GM19099 (cell line): ENCODE measurements around the gene SEPTIN2.

Experiments used
- POLR2A ChIP-seq: IDR thresholded peaks from 3 replicates; pipeline ENCODE4 v1.6.1; 2011; ENCODE audit warnings: low read depth; ENCODE audit not compliant: insufficient read length; ENCODE audit errors: extremely low read depth

The SEPTIN2 gene

DNA sequence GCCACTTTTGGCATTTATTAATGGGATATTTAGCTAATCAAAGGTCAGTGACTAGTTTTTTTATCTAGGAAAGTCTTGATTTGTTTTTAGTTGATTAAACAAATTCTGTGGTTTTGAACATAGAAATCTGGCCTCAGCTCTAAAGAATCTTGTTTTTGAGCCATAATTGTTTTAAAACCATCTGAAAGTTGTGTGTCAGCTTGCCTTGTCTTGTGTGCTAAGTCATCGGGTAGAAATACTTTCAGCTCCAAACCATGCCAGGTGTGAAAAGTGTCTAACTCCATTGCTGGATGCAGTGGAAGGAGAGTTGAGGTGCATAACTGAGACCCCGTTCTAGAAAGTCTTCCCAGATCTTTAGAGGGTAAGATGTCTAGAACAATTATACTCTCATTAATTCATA is 63.1 kb downstream of the SEPTIN2 start:
- no peak for TF ChIP-seq POLR2A

- TF ChIP-seq POLR2A, result no peak
Measured at GRCh38 chr2:241379481-241380480, 64.1 kb downstream of the SEPTIN2 start.

DNA sequence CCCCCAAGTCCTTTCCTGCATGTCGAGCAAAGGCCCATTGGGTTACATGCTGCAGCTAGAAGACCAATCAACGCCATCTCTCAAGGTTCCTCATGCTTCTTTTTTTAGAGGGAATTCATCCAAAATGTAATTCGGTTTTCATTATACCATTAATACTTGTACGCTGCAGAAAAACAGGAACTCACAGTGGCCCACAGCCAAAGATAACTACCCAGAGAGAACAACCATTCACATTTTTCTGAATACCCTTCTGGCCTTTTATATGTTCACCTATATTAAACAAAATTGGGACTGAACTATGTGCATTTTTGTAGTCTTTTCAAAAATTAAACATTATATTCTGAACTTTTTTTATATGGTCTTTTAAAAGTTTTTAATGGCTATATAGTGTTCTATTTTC is 66.1 kb downstream of the SEPTIN2 start:
- no peak for TF ChIP-seq POLR2A

GRCh38 chr2:241386519-241386918 is 70.8 kb downstream of the SEPTIN2 start:
- no peak for TF ChIP-seq POLR2A

- no peak for TF ChIP-seq POLR2A
Measured at GRCh38 chr2:241389697-241390096, 74.0 kb downstream of the SEPTIN2 start.

DNA sequence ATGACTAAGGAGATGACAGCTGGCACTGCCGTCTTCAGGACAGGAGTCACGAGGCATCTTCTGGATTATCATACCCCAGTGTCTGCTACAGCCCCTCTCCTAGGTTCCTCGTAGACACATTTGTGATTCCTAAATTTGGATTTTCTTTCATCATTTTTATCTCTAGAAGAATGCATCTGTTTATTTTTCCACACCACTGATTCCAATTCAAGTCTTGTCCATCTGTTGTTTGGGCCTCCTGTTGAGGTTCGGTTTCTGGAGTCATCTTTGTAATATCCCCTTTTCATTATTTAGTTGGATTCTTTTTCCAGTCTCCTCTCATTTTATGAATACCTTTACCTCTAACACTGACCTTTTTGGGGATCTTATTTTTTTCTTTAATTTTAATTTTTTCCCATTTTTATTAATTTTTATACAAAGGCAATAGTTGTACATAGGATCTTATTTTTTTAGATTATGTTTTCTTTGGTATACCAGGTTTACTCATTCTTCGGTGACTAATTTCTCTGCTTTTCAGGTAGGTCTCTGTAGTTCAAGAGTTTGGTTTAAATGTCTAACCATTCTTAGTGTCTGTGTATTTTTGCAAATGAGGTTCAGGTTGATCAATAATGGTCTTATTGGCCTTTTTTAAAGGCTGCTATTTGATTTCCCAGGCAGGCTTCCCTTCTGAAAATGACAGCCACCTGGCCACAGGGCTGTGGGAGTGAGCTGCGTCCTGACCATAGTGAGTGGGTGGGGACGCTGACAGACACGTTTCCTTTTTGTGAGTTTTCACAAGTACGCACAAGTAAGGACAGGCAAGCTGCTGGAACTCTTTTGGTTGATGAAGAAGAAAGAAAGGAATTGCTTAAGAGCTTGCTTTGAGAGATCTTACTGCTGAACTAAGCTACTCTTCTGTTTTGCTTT is 74.8 kb downstream of the SEPTIN2 start:
- no peak for TF ChIP-seq POLR2A

GRCh38 chr2:241391892-241392665 is 76.4 kb downstream of the SEPTIN2 start:
- no peak for TF ChIP-seq POLR2A

DNA sequence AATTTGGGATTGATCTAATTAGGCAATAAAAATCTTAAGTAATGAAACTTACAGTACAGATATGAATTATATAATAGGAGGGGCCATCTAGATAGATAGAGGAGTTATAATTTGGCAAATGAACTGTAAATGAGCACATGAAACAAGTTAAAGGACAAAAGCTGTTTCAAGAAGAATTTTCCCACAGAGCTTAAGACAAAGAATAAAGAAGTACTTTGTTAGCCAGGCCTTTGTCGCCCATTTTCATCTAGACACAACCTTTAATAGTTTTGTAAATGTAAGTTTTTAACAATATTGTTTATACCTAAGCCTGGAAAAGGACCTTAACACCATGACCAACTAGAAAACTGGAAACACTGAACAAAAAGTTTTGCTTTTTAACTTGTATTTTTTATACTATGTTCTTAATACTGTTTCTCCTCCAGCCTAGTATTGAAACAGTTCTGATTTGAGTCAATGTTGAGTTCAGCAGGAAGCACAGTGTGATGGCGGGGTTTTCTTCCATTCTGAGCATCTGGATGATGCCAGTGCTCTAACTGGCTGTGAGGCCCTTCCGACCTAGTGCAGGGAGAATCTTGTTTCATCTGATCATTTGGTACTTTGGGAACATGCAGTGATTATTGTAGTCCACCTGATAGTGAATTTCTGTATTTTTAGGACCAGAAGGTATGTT is 77.9 kb downstream of the SEPTIN2 start:
- no peak for TF ChIP-seq POLR2A

- TF ChIP-seq POLR2A, result no peak
Measured at GRCh38 chr2:241399941-241400922, 84.5 kb downstream of the SEPTIN2 start.
